Measurements from ENCODE around the gene PCDHB8.
"Not testable (repeated sequence)": the region's sequence is repeated elsewhere in the genome, so short reads cannot be mapped to it uniquely, and the experiment has no call there.

PCDHB8 gene

DNA sequence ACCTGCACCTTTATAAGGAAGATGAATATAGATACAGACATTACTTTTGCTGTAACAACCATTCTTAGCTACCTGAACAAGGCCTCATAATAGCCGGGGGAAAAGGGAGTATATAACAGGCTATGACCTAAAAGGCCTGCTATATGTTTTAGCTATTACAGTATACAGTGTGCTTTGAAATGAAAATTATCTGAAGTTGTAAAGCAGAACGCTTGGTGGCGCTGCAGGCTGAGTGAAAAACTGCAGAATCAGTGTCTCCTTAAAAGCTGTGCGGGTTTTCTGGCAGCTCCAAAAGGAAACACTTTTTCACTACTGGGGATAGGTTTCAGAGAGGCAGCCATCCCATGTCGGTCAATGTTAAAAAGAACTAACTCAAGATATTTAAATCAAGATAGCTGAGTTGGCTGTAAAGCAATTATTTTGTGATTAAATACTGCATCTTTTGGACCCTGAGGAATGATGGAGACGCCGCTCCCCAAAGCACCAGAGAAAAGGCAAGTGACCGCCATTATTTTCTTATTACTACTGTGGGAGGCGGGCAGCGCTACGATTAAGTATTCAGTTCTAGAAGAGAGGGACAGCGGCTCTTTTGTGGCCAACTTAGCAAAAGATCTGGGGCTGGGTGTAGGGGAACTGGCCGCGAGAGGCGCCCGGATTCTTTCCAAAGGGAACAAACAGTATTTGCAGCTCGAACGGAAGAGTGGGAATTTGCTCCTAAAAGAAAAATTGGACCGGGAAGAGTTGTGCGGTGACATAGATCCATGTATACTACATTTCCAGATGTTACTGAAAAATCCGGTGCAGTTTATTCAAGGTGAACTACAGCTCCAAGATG is 21.8 kb upstream of the PCDHB8 start:
- Histone ChIP-seq H3K27ac (ENCODE audit: insufficient read depth, low read depth, low read length, poor library complexity, severe bottlenecking) (no peak overlapping the region), H3K36me3 (ENCODE audit: control insufficient read depth, insufficient read depth, low read length) (no peaks in the 10 kb centered on the region), H3K4me1 (ENCODE audit: control insufficient read depth, insufficient read depth, low read length) (no peaks in the 10 kb centered on the region), H3K27me3 (ENCODE audit: control insufficient read depth, insufficient read depth, low read length, poor library complexity, severe bottlenecking) (no peaks in the 10 kb centered on the region), H3K9me3 (ENCODE audit: control insufficient read depth, low read length) (no peaks in the 10 kb centered on the region), H3K4me3 (ENCODE audit: insufficient read depth, low read depth, low read length) (no peak overlapping the region)
- 85 to 87% methylated on average over 21 of the region's 21 CpGs for WGBS, 2 experiments

DNA sequence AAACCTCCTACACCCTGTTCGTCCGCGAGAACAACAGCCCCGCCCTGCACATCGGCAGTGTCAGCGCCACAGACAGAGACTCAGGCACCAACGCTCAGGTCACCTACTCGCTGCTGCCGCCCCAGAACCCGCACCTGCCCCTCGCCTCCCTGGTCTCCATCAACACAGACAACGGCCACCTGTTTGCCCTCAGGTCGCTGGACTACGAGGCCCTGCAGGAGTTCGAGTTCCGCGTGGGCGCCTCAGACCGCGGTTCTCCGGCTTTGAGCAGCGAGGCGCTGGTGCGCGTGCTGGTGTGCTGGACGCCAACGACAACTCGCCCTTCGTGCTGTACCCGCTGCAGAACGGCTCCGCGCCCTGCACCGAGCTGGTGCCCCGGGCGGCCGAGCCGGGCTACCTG is 20.2 kb upstream of the PCDHB8 start:
- not testable (repeated sequence) for H3K9me3 ChIP-seq (ENCODE audit: control insufficient read depth, low read length); H3K27me3 ChIP-seq (ENCODE audit: control insufficient read depth, insufficient read depth, low read length, poor library complexity, severe bottlenecking); H3K27ac ChIP-seq (ENCODE audit: insufficient read depth, low read depth, low read length, poor library complexity, severe bottlenecking); H3K4me3 ChIP-seq (ENCODE audit: insufficient read depth, low read depth, low read length); H3K36me3 ChIP-seq (ENCODE audit: control insufficient read depth, insufficient read depth, low read length); H3K4me1 ChIP-seq (ENCODE audit: control insufficient read depth, insufficient read depth, low read length)
- WGBS, 2 experiments, result 94 to 97% methylated on average over 29 to 32 of the region's 38 CpGs

DNA sequence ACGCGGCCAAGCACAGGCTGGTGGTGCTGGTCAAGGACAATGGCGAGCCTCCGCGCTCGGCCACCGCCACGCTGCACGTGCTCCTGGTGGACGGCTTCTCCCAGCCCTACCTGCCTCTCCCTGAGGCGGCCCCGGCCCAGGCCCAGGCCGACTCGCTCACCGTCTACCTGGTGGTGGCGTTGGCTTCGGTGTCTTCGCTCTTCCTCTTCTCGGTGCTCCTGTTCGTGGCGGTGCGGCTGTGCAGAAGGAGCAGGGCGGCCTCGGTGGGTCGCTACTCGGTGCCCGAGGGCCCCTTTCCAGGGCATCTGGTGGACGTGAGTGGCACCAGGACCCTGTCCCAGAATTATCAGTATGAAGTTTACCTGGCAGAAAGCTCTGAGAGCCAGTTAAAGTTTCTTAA is 19.7 kb upstream of the PCDHB8 start:
- not testable (repeated sequence) for H3K27ac ChIP-seq (ENCODE audit: insufficient read depth, low read depth, low read length, poor library complexity, severe bottlenecking); H3K36me3 ChIP-seq (ENCODE audit: control insufficient read depth, insufficient read depth, low read length); H3K9me3 ChIP-seq (ENCODE audit: control insufficient read depth, low read length); H3K4me3 ChIP-seq (ENCODE audit: insufficient read depth, low read depth, low read length); H3K4me1 ChIP-seq (ENCODE audit: control insufficient read depth, insufficient read depth, low read length); H3K27me3 ChIP-seq (ENCODE audit: control insufficient read depth, insufficient read depth, low read length, poor library complexity, severe bottlenecking)
- WGBS, 2 experiments, result 94 to 95% methylated on average over 21 of the region's 28 CpGs

DNA sequence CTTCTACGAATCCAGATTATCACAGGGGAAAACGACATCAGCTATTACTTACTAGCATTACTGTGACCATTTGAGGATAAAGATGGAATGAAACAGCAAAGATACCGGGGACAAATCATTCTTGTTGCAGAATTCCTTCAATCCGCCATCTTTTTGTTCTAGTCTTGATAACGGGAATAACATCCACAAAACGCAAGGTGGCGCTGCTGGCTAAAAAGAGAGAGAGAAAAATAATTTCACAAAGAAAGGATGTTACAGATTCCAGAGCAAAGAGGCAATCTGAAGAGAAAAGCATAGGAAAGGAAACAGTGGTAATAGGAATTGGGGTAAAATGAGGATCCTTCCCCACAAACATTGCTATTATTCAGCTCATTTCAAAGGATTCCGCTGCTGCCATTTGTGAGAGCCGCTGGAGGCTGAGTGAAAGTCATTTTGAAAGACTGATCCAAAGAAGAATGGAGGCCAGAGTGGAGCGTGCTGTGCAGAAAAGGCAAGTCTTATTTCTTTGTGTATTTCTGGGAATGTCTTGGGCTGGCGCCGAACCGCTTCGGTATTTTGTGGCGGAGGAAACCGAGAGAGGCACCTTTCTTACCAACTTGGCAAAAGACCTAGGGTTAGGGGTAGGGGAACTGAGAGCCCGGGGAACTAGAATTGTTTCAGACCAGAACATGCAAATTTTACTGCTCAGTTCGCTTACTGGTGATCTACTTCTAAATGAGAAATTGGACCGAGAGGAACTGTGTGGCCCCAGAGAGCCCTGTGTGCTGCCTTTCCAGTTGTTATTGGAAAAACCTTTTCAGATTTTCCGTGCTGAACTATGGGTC is 5.0 kb upstream of the PCDHB8 start, which contains the start of gene PCDHB7:
TSS of gene PCDHB7 (plus strand) at position 264 of the 824 bp plus-strand sequence. CDS start at position 456, 192 bp downstream.
- WGBS, 2 experiments, result 81% methylated on average over 19 to 20 of the region's 20 CpGs
- H3K4me3 ChIP-seq (ENCODE audit: insufficient read depth, low read depth, low read length), result no peak within 1 kb of the TSS

DNA sequence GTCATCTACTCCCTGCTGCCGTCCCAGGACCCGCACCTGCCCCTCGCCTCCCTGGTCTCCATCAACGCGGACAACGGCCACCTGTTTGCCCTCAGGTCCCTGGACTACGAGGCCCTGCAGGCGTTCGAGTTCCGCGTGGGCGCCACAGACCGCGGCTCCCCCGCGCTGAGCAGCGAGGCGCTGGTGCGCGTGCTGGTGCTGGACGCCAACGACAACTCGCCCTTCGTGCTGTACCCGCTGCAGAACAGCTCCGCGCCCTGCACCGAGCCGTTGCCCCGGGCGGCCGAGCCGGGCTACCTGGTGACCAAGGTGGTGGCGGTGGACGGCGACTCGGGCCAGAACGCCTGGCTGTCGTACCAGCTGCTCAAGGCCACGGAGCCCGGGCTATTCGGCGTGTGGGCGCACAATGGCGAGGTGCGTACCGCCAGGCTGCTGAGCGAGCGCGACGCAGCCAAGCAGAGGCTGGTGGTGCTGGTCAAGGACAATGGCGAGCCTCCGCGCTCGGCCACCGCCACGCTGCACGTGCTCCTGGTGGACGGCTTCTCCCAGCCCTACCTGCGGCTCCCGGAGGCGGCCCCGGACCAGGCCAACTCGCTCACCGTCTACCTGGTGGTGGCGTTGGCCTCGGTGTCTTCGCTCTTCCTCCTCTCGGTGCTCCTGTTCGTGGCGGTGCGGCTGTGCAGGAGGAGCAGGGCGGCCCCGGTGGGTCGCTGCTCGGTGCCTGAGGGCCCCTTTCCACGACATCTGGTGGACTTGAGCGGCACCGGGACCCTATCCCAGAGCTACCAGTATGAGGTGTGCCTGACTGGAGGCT is 3.1 kb upstream of the PCDHB8 start:
- not testable (repeated sequence) for H3K27ac ChIP-seq (ENCODE audit: insufficient read depth, low read depth, low read length, poor library complexity, severe bottlenecking); H3K9me3 ChIP-seq (ENCODE audit: control insufficient read depth, low read length); H3K27me3 ChIP-seq (ENCODE audit: control insufficient read depth, insufficient read depth, low read length, poor library complexity, severe bottlenecking); H3K4me3 ChIP-seq (ENCODE audit: insufficient read depth, low read depth, low read length); H3K4me1 ChIP-seq (ENCODE audit: control insufficient read depth, insufficient read depth, low read length); H3K36me3 ChIP-seq (ENCODE audit: control insufficient read depth, insufficient read depth, low read length)
- WGBS, 2 experiments, result 95% methylated on average over 79 of the region's 79 CpGs

More for the DNA sequence above, 5.0 kb upstream of the PCDHB8 start, which contains the start of gene PCDHB7:
- no peaks in the 10 kb centered on the region for H3K9me3 ChIP-seq (ENCODE audit: control insufficient read depth, low read length)
- H3K27me3 ChIP-seq (ENCODE audit: control insufficient read depth, insufficient read depth, low read length, poor library complexity, severe bottlenecking), result no peaks in the 10 kb centered on the region
- no peak within 1 kb of the TSS for H3K27ac ChIP-seq (ENCODE audit: insufficient read depth, low read depth, low read length, poor library complexity, severe bottlenecking)
- H3K36me3 ChIP-seq (ENCODE audit: control insufficient read depth, insufficient read depth, low read length), result no peaks in the 10 kb centered on the region
- H3K4me1 ChIP-seq (ENCODE audit: control insufficient read depth, insufficient read depth, low read length), result no peaks in the 10 kb centered on the region

DNA sequence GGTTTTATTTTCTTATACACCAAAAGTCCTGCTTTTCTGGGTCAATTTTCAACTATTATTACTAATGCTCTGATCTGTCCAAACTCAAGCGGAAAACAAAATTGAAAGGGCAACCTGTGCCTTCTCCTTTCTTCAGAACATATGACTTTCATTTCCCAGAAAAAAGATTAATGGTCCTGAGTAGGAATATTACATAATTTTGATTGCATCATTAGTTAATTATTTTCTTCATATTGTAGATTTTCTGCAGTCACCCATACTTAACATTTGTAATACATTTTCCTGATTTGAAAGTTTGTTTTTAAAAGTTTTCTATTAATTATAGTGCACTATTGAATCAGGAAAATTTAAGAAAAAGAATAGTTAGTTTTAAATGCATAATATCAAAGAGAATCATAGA is 1.7 kb upstream of the PCDHB8 start:
- no peak overlapping the region for H3K27ac ChIP-seq (ENCODE audit: insufficient read depth, low read depth, low read length, poor library complexity, severe bottlenecking)
- no peaks in the 10 kb centered on the region for H3K36me3 ChIP-seq (ENCODE audit: control insufficient read depth, insufficient read depth, low read length)
- no peaks in the 10 kb centered on the region for H3K4me1 ChIP-seq (ENCODE audit: control insufficient read depth, insufficient read depth, low read length)
- H3K4me3 ChIP-seq (ENCODE audit: insufficient read depth, low read depth, low read length), result no peak overlapping the region
- WGBS, 2 experiments, result 95 to 100% methylated on average over 1 of the region's 1 CpG
- no peaks in the 10 kb centered on the region for H3K9me3 ChIP-seq (ENCODE audit: control insufficient read depth, low read length)
- no peaks in the 10 kb centered on the region for H3K27me3 ChIP-seq (ENCODE audit: control insufficient read depth, insufficient read depth, low read length, poor library complexity, severe bottlenecking)

DNA sequence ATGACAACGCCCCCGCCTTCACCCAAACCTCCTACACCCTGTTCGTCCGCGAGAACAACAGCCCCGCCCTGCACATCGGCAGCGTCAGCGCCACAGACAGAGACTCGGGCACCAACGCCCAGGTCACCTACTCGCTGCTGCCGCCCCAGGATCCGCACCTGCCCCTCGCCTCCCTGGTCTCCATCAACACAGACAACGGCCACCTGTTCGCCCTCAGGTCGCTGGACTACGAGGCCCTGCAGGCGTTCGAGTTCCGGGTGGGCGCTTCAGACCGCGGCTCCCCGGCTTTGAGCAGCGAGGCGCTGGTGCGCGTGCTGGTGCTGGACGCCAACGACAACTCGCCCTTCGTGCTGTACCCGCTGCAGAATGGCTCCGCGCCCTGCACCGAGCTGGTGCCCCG is 1.8 kb downstream of the PCDHB8 start:
- not testable (repeated sequence) for H3K9me3 ChIP-seq (ENCODE audit: control insufficient read depth, low read length); H3K4me3 ChIP-seq (ENCODE audit: insufficient read depth, low read depth, low read length); H3K36me3 ChIP-seq (ENCODE audit: control insufficient read depth, insufficient read depth, low read length); H3K27me3 ChIP-seq (ENCODE audit: control insufficient read depth, insufficient read depth, low read length, poor library complexity, severe bottlenecking); H3K27ac ChIP-seq (ENCODE audit: insufficient read depth, low read depth, low read length, poor library complexity, severe bottlenecking); H3K4me1 ChIP-seq (ENCODE audit: control insufficient read depth, insufficient read depth, low read length)
- WGBS, 2 experiments, result 94 to 96% methylated on average over 26 to 27 of the region's 39 CpGs

DNA sequence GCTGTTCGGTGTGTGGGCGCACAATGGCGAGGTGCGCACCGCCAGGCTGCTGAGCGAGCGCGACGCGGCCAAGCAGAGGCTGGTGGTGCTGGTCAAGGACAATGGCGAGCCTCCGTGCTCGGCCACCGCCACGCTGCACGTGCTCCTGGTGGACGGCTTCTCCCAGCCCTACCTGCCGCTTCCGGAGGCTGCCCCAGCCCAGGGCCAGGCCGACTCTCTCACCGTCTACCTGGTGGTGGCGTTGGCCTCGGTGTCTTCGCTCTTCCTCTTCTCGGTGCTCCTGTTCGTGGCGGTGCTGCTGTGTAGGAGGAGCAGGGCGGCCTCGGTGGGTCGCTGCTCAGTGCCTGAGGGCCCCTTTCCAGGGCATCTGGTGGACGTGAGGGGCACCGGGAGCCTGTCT is 2.3 kb downstream of the PCDHB8 start:
- WGBS, 2 experiments, result 93% methylated on average over 29 to 31 of the region's 32 CpGs
- H3K9me3 ChIP-seq (ENCODE audit: control insufficient read depth, low read length); H3K4me1 ChIP-seq (ENCODE audit: control insufficient read depth, insufficient read depth, low read length); H3K4me3 ChIP-seq (ENCODE audit: insufficient read depth, low read depth, low read length); H3K36me3 ChIP-seq (ENCODE audit: control insufficient read depth, insufficient read depth, low read length); H3K27me3 ChIP-seq (ENCODE audit: control insufficient read depth, insufficient read depth, low read length, poor library complexity, severe bottlenecking); H3K27ac ChIP-seq (ENCODE audit: insufficient read depth, low read depth, low read length, poor library complexity, severe bottlenecking): not testable (repeated sequence)

DNA sequence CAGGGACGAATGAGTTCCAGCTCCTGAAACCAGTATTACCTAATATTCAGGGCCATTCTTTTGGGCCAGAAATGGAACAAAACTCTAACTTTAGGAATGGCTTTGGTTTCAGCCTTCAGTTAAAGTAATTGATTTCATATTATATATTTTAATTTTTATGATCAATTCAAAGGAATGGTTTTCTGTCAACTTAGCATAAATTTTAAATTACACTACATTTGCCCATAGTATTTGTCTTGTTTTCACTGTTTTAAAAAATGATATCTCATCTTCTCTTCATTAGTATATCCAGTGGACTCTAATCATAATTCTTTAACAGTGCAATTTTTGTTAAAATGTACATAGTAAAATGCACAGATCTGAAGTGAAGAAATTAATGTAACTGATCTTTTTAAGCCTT is 2.7 kb downstream of the PCDHB8 start:
- Histone ChIP-seq H3K4me1 (ENCODE audit: control insufficient read depth, insufficient read depth, low read length) (no peaks in the 10 kb centered on the region), H3K27me3 (ENCODE audit: control insufficient read depth, insufficient read depth, low read length, poor library complexity, severe bottlenecking) (no peaks in the 10 kb centered on the region), H3K36me3 (ENCODE audit: control insufficient read depth, insufficient read depth, low read length) (no peaks in the 10 kb centered on the region), H3K27ac (ENCODE audit: insufficient read depth, low read depth, low read length, poor library complexity, severe bottlenecking) (no peak overlapping the region), H3K9me3 (ENCODE audit: control insufficient read depth, low read length) (no peaks in the 10 kb centered on the region), H3K4me3 (ENCODE audit: insufficient read depth, low read depth, low read length) (no peak overlapping the region)
- WGBS, 2 experiments, result 74 to 84% methylated on average over 1 of the region's 1 CpG

DNA sequence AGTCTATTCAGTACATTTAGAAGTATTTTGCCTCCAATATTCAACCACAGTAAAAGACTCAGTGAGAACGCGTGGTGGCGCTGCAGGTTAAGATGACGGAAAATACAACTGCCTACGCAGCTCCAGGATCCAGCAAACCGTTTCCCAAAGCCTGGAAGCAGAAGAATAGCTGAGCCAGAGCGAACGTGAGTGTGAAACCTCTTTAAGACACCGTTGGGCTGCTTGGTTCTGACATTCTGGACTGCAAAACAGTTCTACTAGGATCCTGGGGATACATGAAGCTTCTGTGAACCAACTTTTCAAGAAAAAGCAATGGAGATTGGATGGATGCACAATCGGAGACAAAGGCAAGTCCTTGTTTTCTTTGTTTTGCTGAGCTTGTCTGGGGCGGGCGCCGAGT is 4.7 kb downstream of the PCDHB8 start, which contains the start of gene PCDHB16:
TSS of gene PCDHB16 (plus strand) at position 140 of the 400 bp plus-strand sequence. CDS start at position 313, 173 bp downstream.
- H3K4me3 ChIP-seq (ENCODE audit: insufficient read depth, low read depth, low read length), result peak within 1 kb of the TSS; percentile 14
- no peaks in the 10 kb centered on the region for H3K4me1 ChIP-seq (ENCODE audit: control insufficient read depth, insufficient read depth, low read length)
- H3K36me3 ChIP-seq (ENCODE audit: control insufficient read depth, insufficient read depth, low read length), result no peaks in the 10 kb centered on the region
- WGBS, 2 experiments, result 55 to 60% methylated on average over 13 of the region's 13 CpGs
- H3K9me3 ChIP-seq (ENCODE audit: control insufficient read depth, low read length), result no peaks in the 10 kb centered on the region
- no peak within 1 kb of the TSS for H3K27ac ChIP-seq (ENCODE audit: insufficient read depth, low read depth, low read length, poor library complexity, severe bottlenecking)
- H3K27me3 ChIP-seq (ENCODE audit: control insufficient read depth, insufficient read depth, low read length, poor library complexity, severe bottlenecking), result no peaks in the 10 kb centered on the region
